ENCODE measurements around the gene PSTPIP2. TPM values are rescaled to one million over a fixed set of nuclear protein-coding genes. Genes with fewer than 3 reads are reported as not detected.

PSTPIP2 gene
- total RNA-seq, 1 donor from 2014 or later = 6.2 TPM

- peaks cover 11% of the 10 kb centered on the region for H3K36me3 Mint-ChIP-seq
- DNase-seq (ENCODE audit: low spot score) = no peak
- H3K4me3 ChIP-seq = no peak overlapping the region
- TF ChIP-seq EZH2phosphoT487 (IDR thresholded peaks at IDR 0.05) (no peak), EZH2 (IDR thresholded peaks at IDR 0.05) (no peak)
- TF ChIP-seq, protein P1, sequence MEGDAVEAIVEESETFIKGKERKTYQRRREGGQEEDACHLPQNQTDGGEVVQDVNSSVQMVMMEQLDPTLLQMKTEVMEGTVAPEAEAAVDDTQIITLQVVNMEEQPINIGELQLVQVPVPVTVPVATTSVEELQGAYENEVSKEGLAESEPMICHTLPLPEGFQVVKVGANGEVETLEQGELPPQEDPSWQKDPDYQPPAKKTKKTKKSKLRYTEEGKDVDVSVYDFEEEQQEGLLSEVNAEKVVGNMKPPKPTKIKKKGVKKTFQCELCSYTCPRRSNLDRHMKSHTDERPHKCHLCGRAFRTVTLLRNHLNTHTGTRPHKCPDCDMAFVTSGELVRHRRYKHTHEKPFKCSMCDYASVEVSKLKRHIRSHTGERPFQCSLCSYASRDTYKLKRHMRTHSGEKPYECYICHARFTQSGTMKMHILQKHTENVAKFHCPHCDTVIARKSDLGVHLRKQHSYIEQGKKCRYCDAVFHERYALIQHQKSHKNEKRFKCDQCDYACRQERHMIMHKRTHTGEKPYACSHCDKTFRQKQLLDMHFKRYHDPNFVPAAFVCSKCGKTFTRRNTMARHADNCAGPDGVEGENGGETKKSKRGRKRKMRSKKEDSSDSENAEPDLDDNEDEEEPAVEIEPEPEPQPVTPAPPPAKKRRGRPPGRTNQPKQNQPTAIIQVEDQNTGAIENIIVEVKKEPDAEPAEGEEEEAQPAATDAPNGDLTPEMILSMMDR (IDR thresholded peaks at IDR 0.05) = no peak
- H3K27ac Mint-ChIP-seq = no peak overlapping the region
- no peaks in the 10 kb centered on the region for H3K27me3 ChIP-seq
- H3K79me2 ChIP-seq (ENCODE audit: low read depth) = peaks cover 5% of the 10 kb centered on the region
- no peak overlapping the region for H3K9ac ChIP-seq
- no peaks in the 10 kb centered on the region for H3K27me3 Mint-ChIP-seq (ENCODE audit: insufficient read depth, low read depth)
- no peak overlapping the region for H2AFZ ChIP-seq (replicated peaks)
- H3K4me1 Mint-ChIP-seq = no peaks in the 10 kb centered on the region
- H4K20me1 ChIP-seq (ENCODE audit: low read depth) = peaks cover 7% of the 10 kb centered on the region
- no peaks in the 10 kb centered on the region for H3K36me3 ChIP-seq
- no peaks in the 10 kb centered on the region for H3K4me1 ChIP-seq
- H3K9me3 ChIP-seq (ENCODE audit: low read depth) = no peaks in the 10 kb centered on the region
- no peak overlapping the region for H3K27ac ChIP-seq
- no peaks in the 10 kb centered on the region for H3F3A ChIP-seq (ENCODE audit: low read depth)
- H3K9me3 Mint-ChIP-seq = no peaks in the 10 kb centered on the region
- no peak overlapping the region for H3K4me3 Mint-ChIP-seq
- no peak overlapping the region for H3K4me2 ChIP-seq
These were observed 115.0 kb downstream of the PSTPIP2 start for GRCh38 chr18:45957100-45957499.

- H3K27me3 ChIP-seq = no peaks in the 10 kb centered on the region
- no peak overlapping the region for H3K4me2 ChIP-seq
- no peaks in the 10 kb centered on the region for H3K36me3 ChIP-seq
- Mint-ChIP-seq H3K4me1 (no peaks in the 10 kb centered on the region), H3K27me3 (ENCODE audit: insufficient read depth, low read depth) (no peaks in the 10 kb centered on the region), H3K4me3 (no peak overlapping the region), H3K9me3 (no peaks in the 10 kb centered on the region), H3K27ac (no peak overlapping the region), H3K36me3 (peaks cover 17% of the 10 kb centered on the region)
- no peak overlapping the region for H2AFZ ChIP-seq (replicated peaks)
- peaks cover 5% of the 10 kb centered on the region for H3K79me2 ChIP-seq (ENCODE audit: low read depth)
- no peaks in the 10 kb centered on the region for H3K9me3 ChIP-seq (ENCODE audit: low read depth)
- TF ChIP-seq EZH2 (IDR thresholded peaks at IDR 0.05) = no peak
- TF ChIP-seq, protein P1 (IDR thresholded peaks at IDR 0.05) = no peak
- TF ChIP-seq EZH2phosphoT487 (IDR thresholded peaks at IDR 0.05) = no peak
- H3F3A ChIP-seq (ENCODE audit: low read depth) = no peaks in the 10 kb centered on the region
- H3K4me3 ChIP-seq = no peak overlapping the region
- no peak for DNase-seq (ENCODE audit: low spot score)
- peaks cover 7% of the 10 kb centered on the region for H4K20me1 ChIP-seq (ENCODE audit: low read depth)
- no peaks in the 10 kb centered on the region for H3K4me1 ChIP-seq
- H3K27ac ChIP-seq = no peak overlapping the region
- no peak overlapping the region for H3K9ac ChIP-seq
These were observed 117.8 kb downstream of the PSTPIP2 start for GRCh38 chr18:45954070-45954934.

DNA sequence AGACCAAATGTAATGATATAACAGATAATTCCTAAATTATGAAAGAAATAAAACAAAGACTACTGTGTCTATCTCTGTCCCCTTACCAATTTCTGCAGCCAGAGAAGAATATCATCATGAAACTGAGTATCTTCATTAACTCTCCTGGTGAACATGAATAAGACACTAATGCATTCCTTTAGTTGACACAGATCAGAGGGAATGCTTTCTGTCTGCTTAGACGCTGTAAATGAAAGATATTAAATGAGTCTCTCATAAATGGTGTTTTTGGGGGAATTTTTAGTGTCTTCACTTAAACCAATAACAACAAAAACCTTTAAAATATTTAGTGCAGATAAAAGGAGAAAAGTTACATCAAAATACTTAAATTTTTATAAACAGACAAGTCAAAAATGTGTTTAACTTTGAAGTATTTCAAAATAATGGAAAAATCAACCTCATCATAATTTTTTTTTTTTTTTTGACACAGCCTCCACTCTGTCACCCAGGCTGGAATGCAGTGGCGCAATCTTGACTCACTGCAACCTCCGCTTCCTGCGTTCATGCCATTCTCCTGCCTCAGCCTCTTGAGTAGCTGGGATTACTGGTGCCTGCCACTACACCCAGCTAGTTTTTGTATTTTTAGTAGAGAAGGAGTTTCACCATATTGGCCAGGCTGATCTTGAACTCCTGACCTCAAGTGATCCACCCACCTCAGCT is 120.9 kb downstream of the PSTPIP2 start:
- Mint-ChIP-seq H3K4me1 (no peaks in the 10 kb centered on the region), H3K36me3 (peaks cover 28% of the 10 kb centered on the region), H3K9me3 (no peaks in the 10 kb centered on the region), H3K27me3 (ENCODE audit: insufficient read depth, low read depth) (no peaks in the 10 kb centered on the region), H3K27ac (no peak overlapping the region), H3K4me3 (no peak overlapping the region)
- H3K79me2 ChIP-seq (ENCODE audit: low read depth) = no peaks in the 10 kb centered on the region
- no peaks in the 10 kb centered on the region for H3K9me3 ChIP-seq (ENCODE audit: low read depth)
- TF ChIP-seq, protein P1 (IDR thresholded peaks at IDR 0.05) = no peak
- TF ChIP-seq EZH2 (IDR thresholded peaks at IDR 0.05) (no peak), EZH2phosphoT487 (IDR thresholded peaks at IDR 0.05) (no peak)
- no peak overlapping the region for H3K9ac ChIP-seq
- no peaks in the 10 kb centered on the region for H3K4me1 ChIP-seq
- H3K27me3 ChIP-seq = no peaks in the 10 kb centered on the region
- H3K4me2 ChIP-seq = no peak overlapping the region
- no peaks in the 10 kb centered on the region for H4K20me1 ChIP-seq (ENCODE audit: low read depth)
- no peaks in the 10 kb centered on the region for H3F3A ChIP-seq (ENCODE audit: low read depth)
- H3K4me3 ChIP-seq = no peak overlapping the region
- no peak for DNase-seq (ENCODE audit: low spot score)
- H3K36me3 ChIP-seq = no peaks in the 10 kb centered on the region
- no peak overlapping the region for H3K27ac ChIP-seq
- H2AFZ ChIP-seq (replicated peaks) = no peak overlapping the region
